Naive B cell (primary cell): Measurements from ENCODE around the gene RNF225. TPM values are rescaled to one million over a fixed set of nuclear protein-coding genes. Genes with fewer than 3 reads are reported as not detected.
"Not testable (repeated sequence)": the region's sequence is repeated elsewhere in the genome, so short reads cannot be mapped to it uniquely, and the experiment has no call there.

Experiments used
- ATAC-seq, 2 donors: fragments of 150-1000 bp; cut with Tn5 transposase; 2 replicates each; pipeline ENCODE4 v1.10.0; 2021; ENCODE audit warnings: low read depth in 2 of 2, mild to moderate bottlenecking in 2 of 2, moderate library complexity in 2 of 2
- DNase-seq: peaks from one replicate; pipeline ENCODE4 v3.0.0; 2022
- H3K27ac Mint-ChIP-seq, 6 donors: one replicate each; pipeline ENCODE4 v1.8.0; 2020 to 2022; ENCODE audit warnings: mild to moderate bottlenecking in 6 of 6, mixed read lengths in 6 of 6, moderate library complexity in 5 of 6, inconsistent platforms in 2 of 6
- H3K27me3 Mint-ChIP-seq, 3 donors: one replicate each; pipeline ENCODE4 v1.8.0; 2021 to 2022; ENCODE audit warnings: mixed read lengths in 3 of 3, mild to moderate bottlenecking in 1 of 3
- H3K36me3 Mint-ChIP-seq, 2 donors: one replicate each; pipeline ENCODE4 v1.8.0; 2020 to 2022; ENCODE audit warnings: mixed read lengths in 2 of 2, inconsistent platforms in 1 of 2, mild to moderate bottlenecking in 1 of 2
- H3K4me1 Mint-ChIP-seq, 3 donors: one replicate each; pipeline ENCODE4 v1.8.0; 2020 to 2022; ENCODE audit warnings: mixed read lengths in 3 of 3, inconsistent platforms in 1 of 3, mild to moderate bottlenecking in 1 of 3, moderate library complexity in 1 of 3
- H3K4me3 Mint-ChIP-seq, 8 donors: one replicate each; pipeline ENCODE4 v1.8.0; 2020 to 2022; ENCODE audit warnings: mild to moderate bottlenecking in 8 of 8, mixed read lengths in 8 of 8, moderate library complexity in 8 of 8, inconsistent platforms in 2 of 8
- H3K9me3 Mint-ChIP-seq, 7 donors: one replicate each; pipeline ENCODE4 v1.8.0; 2020 to 2022; ENCODE audit warnings: mixed read lengths in 7 of 7, mild to moderate bottlenecking in 5 of 7, inconsistent platforms in 2 of 7, moderate library complexity in 1 of 7
- polyA plus RNA-seq, 6 donors: library from polyadenylated mRNA; unstranded; fragments of 300-500 nt; fragmentation: Illumina TruSeq; gene quantifications; one replicate each; pipeline ENCODE4 v1.2.3, GENCODE V29; 2021; ENCODE audit warnings: low read depth in 6 of 6

RNF225 gene
- polyA plus RNA-seq, 6 donors from 2014 or later = not detected

GRCh38 chr19:58368561-58369360 lies 26.7 kb upstream of the RNF225 start:
- Mint-ChIP-seq H3K4me1 (peaks cover 5 to 15% (median 8%) of the 10 kb centered on the region in 3 donors), H3K4me3 (no peak overlapping the region), H3K9me3 (no peaks in the 10 kb centered on the region), H3K36me3 (no peaks in the 10 kb centered on the region), H3K27ac (no peak overlapping the region), H3K27me3 (no peaks in the 10 kb centered on the region)
- ATAC-seq (no peak), DNase-seq (no peak)

GRCh38 chr19:58372311-58373133 lies 22.9 kb upstream of the RNF225 start:
- H3K36me3 Mint-ChIP-seq = no peaks in the 10 kb centered on the region
- peak overlapping the region in 1 of 8 donors; percentile 41 for H3K4me3 Mint-ChIP-seq
- DNase-seq (no peak), ATAC-seq (no peak)
- no peaks in the 10 kb centered on the region for H3K9me3 Mint-ChIP-seq
- peaks cover 0 to 2% (median 0%) of the 10 kb centered on the region in 3 donors for H3K4me1 Mint-ChIP-seq
- no peak overlapping the region for H3K27ac Mint-ChIP-seq
- H3K27me3 Mint-ChIP-seq = no peaks in the 10 kb centered on the region

- no peaks in the 10 kb centered on the region for H3K9me3 Mint-ChIP-seq
- H3K27me3 Mint-ChIP-seq = no peaks in the 10 kb centered on the region
- H3K4me1 Mint-ChIP-seq = peaks cover 4 to 9% (median 9%) of the 10 kb centered on the region in 3 donors
- no peaks in the 10 kb centered on the region for H3K36me3 Mint-ChIP-seq
- H3K27ac Mint-ChIP-seq = no peak overlapping the region
- DNase-seq (no peak), ATAC-seq (no peak)
- no peak overlapping the region for H3K4me3 Mint-ChIP-seq
Observed at GRCh38 chr19:58374200-58374599, 21.3 kb upstream of the RNF225 start.

- H3K4me1 Mint-ChIP-seq = peaks cover 15 to 25% (median 23%) of the 10 kb centered on the region in 3 donors
- H3K9me3 Mint-ChIP-seq = not testable (repeated sequence)
Observed at GRCh38 chr19:58376724-58377123, 18.7 kb upstream of the RNF225 start.

GRCh38 chr19:58379246-58379645 lies 16.2 kb upstream of the RNF225 start:
- no peak for DNase-seq
- H3K36me3 Mint-ChIP-seq = no peaks in the 10 kb centered on the region
- H3K9me3 Mint-ChIP-seq = no peaks in the 10 kb centered on the region
- peak overlapping the region; percentile 88 to 96 (median 92) for H3K4me3 Mint-ChIP-seq
- H3K27me3 Mint-ChIP-seq = no peaks in the 10 kb centered on the region
- peak overlapping the region in 4 of 6 donors; percentile 81 to 97 (median 94) for H3K27ac Mint-ChIP-seq
- no peak for ATAC-seq
- H3K4me1 Mint-ChIP-seq = peaks cover 19 to 35% (median 34%) of the 10 kb centered on the region in 3 donors

More at GRCh38 chr19:58376724-58377123, 18.7 kb upstream of the RNF225 start:
- not testable (repeated sequence) for H3K27ac Mint-ChIP-seq, H3K4me3 Mint-ChIP-seq, H3K27me3 Mint-ChIP-seq, DNase-seq, H3K36me3 Mint-ChIP-seq, ATAC-seq

GRCh38 chr19:58380037-58380661 lies 15.3 kb upstream of the RNF225 start:
- Mint-ChIP-seq H3K36me3 (no peaks in the 10 kb centered on the region), H3K27ac (peak overlapping the region; percentile 92 to 98 (median 96)), H3K4me3 (peak overlapping the region; percentile 88 to 96 (median 92)), H3K27me3 (no peaks in the 10 kb centered on the region), H3K4me1 (peaks cover 19 to 37% (median 34%) of the 10 kb centered on the region in 3 donors), H3K9me3 (no peaks in the 10 kb centered on the region)
- ATAC-seq (no peak), DNase-seq (no peak)

GRCh38 chr19:58380662-58381459 lies 14.6 kb upstream of the RNF225 start, which contains the start of gene ZNF837:
Gene ZNF837, minus strand, starts transcription at chr19:58381030. Its CDS starts 11,698 bp downstream, at chr19:58369332.
- DNase-seq (peak; percentile 98), ATAC-seq (peak; percentile 79 to 80)
- H3K4me3 Mint-ChIP-seq = peak within 1 kb of the TSS; percentile 88 to 96 (median 92)
- peaks cover 24 to 44% (median 40%) of the 10 kb centered on the region in 3 donors for H3K4me1 Mint-ChIP-seq
- no peaks in the 10 kb centered on the region for H3K9me3 Mint-ChIP-seq
- H3K36me3 Mint-ChIP-seq = no peaks in the 10 kb centered on the region
- H3K27me3 Mint-ChIP-seq = no peaks in the 10 kb centered on the region
- peak within 1 kb of the TSS; percentile 96 to 99 (median 98) for H3K27ac Mint-ChIP-seq

GRCh38 chr19:58381460-58382212 lies 13.8 kb upstream of the RNF225 start:
- Mint-ChIP-seq H3K4me3 (peak overlapping the region; percentile 88 to 96 (median 90)), H3K36me3 (no peaks in the 10 kb centered on the region), H3K27me3 (no peaks in the 10 kb centered on the region), H3K9me3 (no peaks in the 10 kb centered on the region), H3K27ac (peak overlapping the region; percentile 96 to 99 (median 98)), H3K4me1 (peaks cover 24 to 48% (median 47%) of the 10 kb centered on the region in 3 donors)
- DNase-seq (no peak), ATAC-seq (no peak)

- peak overlapping the region in 5 of 6 donors; percentile 38 to 96 (median 82) for H3K27ac Mint-ChIP-seq
- no peaks in the 10 kb centered on the region for H3K36me3 Mint-ChIP-seq
- no peak for DNase-seq
- peaks cover 27 to 60% (median 54%) of the 10 kb centered on the region in 3 donors for H3K4me1 Mint-ChIP-seq
- H3K4me3 Mint-ChIP-seq = peak overlapping the region in 7 of 8 donors; percentile 42 to 91 (median 74)
- H3K27me3 Mint-ChIP-seq = no peaks in the 10 kb centered on the region
- no peaks in the 10 kb centered on the region for H3K9me3 Mint-ChIP-seq
- no peak for ATAC-seq
Observed at GRCh38 chr19:58382997-58383603, 12.4 kb upstream of the RNF225 start.

GRCh38 chr19:58385313-58385890 lies 10.1 kb upstream of the RNF225 start:
- DNase-seq = no peak
- Mint-ChIP-seq H3K27me3 (no peaks in the 10 kb centered on the region), H3K27ac (peak overlapping the region in 5 of 6 donors; percentile 81 to 99 (median 98)), H3K9me3 (no peaks in the 10 kb centered on the region), H3K4me1 (peaks cover 14 to 58% (median 42%) of the 10 kb centered on the region in 3 donors), H3K4me3 (peak overlapping the region; percentile 88 to 98 (median 96)), H3K36me3 (peaks cover 0 to 6% of the 10 kb centered on the region in 2 donors)
- no peak for ATAC-seq

GRCh38 chr19:58385891-58386575 lies 9.4 kb upstream of the RNF225 start:
- Mint-ChIP-seq H3K36me3 (peaks cover 0 to 6% of the 10 kb centered on the region in 2 donors), H3K4me1 (peaks cover 18 to 62% (median 41%) of the 10 kb centered on the region in 3 donors), H3K27me3 (no peaks in the 10 kb centered on the region), H3K4me3 (peak overlapping the region; percentile 88 to 98 (median 96)), H3K9me3 (no peaks in the 10 kb centered on the region), H3K27ac (peak overlapping the region; percentile 98 to 99 (median 98))
- DNase-seq (no peak), ATAC-seq (no peak)
